ENCODE data around the gene NRP2. TPM values are rescaled to one million over a fixed set of nuclear protein-coding genes. Genes with fewer than 3 reads are reported as not detected.
A peak's percentile ranks its signal among the peaks of the same experiment; 100 is the strongest.

The NRP2 gene
- total and polyA plus RNA-seq, 2 of the 13 experiments (the other 11 are each of a cell fraction or from before 2014, with no cell fraction given) = 0.65 to 1.4 TPM

DNA sequence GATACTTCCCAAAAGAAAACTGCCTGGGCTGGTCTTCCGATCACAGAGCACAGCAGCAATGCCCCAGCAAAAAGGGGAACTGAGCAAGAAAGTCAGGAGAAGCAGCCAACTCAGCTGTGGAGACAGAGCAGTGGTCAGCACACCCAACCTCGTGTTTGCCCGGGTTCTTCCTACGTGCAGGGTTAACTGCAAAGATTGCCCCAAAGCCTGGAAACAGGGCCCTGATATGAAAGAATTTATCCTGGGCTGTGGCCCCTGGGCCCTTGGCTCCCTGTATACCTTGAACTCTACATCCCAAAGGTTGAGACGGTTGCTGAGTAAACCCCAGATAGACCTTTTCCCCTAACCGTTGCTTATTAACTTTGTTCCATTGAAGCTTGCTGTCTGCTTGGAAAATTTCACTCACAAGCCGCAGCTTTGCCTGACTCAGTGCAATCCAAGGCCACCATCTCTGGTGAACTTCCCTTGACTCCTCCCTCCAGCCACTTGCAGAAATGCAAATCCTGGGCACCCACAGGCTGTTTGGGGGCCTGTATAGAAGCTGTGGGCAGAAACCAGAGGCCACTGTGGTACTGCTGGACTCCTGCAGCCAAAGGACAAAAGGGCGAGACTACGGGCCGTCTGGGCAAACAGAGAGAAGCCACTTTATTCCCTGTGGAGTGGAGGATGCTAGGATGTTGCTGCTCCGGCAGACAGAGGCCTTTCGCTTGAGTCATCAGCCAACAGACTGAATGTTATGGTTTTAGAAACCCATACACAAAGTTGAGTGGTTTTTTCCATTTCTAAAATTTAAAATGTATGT, 18.2 kb downstream of the NRP2 start (continued):
- TF ChIP-seq, protein P1, sequence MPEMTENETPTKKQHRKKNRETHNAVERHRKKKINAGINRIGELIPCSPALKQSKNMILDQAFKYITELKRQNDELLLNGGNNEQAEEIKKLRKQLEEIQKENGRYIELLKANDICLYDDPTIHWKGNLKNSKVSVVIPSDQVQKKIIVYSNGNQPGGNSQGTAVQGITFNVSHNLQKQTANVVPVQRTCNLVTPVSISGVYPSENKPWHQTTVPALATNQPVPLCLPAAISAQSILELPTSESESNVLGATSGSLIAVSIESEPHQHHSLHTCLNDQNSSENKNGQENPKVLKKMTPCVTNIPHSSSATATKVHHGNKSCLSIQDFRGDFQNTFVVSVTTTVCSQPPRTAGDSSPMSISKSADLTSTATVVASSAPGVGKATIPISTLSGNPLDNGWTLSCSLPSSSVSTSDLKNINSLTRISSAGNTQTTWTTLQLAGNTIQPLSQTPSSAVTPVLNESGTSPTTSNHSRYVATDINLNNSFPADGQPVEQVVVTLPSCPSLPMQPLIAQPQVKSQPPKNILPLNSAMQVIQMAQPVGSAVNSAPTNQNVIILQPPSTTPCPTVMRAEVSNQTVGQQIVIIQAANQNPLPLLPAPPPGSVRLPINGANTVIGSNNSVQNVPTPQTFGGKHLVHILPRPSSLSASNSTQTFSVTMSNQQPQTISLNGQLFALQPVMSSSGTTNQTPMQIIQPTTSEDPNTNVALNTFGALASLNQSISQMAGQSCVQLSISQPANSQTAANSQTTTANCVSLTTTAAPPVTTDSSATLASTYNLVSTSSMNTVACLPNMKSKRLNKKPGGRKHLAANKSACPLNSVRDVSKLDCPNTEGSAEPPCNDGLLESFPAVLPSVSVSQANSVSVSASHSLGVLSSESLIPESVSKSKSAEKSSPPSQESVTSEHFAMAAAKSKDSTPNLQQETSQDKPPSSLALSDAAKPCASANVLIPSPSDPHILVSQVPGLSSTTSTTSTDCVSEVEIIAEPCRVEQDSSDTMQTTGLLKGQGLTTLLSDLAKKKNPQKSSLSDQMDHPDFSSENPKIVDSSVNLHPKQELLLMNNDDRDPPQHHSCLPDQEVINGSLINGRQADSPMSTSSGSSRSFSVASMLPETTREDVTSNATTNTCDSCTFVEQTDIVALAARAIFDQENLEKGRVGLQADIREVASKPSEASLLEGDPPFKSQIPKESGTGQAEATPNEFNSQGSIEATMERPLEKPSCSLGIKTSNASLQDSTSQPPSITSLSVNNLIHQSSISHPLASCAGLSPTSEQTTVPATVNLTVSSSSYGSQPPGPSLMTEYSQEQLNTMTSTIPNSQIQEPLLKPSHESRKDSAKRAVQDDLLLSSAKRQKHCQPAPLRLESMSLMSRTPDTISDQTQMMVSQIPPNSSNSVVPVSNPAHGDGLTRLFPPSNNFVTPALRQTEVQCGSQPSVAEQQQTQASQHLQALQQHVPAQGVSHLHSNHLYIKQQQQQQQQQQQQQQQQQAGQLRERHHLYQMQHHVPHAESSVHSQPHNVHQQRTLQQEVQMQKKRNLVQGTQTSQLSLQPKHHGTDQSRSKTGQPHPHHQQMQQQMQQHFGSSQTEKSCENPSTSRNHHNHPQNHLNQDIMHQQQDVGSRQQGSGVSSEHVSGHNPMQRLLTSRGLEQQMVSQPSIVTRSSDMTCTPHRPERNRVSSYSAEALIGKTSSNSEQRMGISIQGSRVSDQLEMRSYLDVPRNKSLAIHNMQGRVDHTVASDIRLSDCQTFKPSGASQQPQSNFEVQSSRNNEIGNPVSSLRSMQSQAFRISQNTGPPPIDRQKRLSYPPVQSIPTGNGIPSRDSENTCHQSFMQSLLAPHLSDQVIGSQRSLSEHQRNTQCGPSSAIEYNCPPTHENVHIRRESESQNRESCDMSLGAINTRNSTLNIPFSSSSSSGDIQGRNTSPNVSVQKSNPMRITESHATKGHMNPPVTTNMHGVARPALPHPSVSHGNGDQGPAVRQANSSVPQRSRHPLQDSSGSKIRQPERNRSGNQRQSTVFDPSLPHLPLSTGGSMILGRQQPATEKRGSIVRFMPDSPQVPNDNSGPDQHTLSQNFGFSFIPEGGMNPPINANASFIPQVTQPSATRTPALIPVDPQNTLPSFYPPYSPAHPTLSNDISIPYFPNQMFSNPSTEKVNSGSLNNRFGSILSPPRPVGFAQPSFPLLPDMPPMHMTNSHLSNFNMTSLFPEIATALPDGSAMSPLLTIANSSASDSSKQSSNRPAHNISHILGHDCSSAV (CRISPR knock-in tag; IDR thresholded peaks at IDR 0.05; ENCODE audit: borderline replicate concordance) = no peak
- TF ChIP-seq, protein P2, sequence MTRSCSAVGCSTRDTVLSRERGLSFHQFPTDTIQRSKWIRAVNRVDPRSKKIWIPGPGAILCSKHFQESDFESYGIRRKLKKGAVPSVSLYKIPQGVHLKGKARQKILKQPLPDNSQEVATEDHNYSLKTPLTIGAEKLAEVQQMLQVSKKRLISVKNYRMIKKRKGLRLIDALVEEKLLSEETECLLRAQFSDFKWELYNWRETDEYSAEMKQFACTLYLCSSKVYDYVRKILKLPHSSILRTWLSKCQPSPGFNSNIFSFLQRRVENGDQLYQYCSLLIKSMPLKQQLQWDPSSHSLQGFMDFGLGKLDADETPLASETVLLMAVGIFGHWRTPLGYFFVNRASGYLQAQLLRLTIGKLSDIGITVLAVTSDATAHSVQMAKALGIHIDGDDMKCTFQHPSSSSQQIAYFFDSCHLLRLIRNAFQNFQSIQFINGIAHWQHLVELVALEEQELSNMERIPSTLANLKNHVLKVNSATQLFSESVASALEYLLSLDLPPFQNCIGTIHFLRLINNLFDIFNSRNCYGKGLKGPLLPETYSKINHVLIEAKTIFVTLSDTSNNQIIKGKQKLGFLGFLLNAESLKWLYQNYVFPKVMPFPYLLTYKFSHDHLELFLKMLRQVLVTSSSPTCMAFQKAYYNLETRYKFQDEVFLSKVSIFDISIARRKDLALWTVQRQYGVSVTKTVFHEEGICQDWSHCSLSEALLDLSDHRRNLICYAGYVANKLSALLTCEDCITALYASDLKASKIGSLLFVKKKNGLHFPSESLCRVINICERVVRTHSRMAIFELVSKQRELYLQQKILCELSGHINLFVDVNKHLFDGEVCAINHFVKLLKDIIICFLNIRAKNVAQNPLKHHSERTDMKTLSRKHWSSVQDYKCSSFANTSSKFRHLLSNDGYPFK (CRISPR knock-in tag; IDR thresholded peaks at IDR 0.05; ENCODE audit: borderline replicate concordance) = peak; percentile 54; the same call in 1 of the 2 replicates
- TF ChIP-seq PAWR (CRISPR knock-in tag; IDR thresholded peaks at IDR 0.05; ENCODE audit: borderline replicate concordance) (no peak), HCFC1 (IDR thresholded peaks at IDR 0.05; ENCODE audit: low read depth, low read length) (no peak), TCF7 (IDR thresholded peaks at IDR 0.05; ENCODE audit: low read depth) (no peak), TSC22D2 (CRISPR knock-in tag; IDR thresholded peaks at IDR 0.05; ENCODE audit: borderline replicate concordance) (no peak), ATRX (CRISPR knock-in tag; IDR thresholded peaks at IDR 0.05; ENCODE audit: borderline replicate concordance) (no peak), ZNF274 (CRISPR knock-in tag; IDR thresholded peaks at IDR 0.05) (no peak), ZNF484 (CRISPR knock-in tag; IDR thresholded peaks at IDR 0.05; ENCODE audit: borderline replicate concordance, low read depth) (no peak), PLRG1 (conservative IDR thresholded peaks at IDR 0.05) (no peak), HDAC2 (CRISPR knock-in tag; IDR thresholded peaks at IDR 0.05) (peak; percentile 65), FOSL2 (CRISPR knock-in tag; IDR thresholded peaks at IDR 0.05) (peak; percentile 82), FOSL1 (CRISPR knock-in tag; IDR thresholded peaks at IDR 0.05; ENCODE audit: borderline replicate concordance) (peak; percentile 16; the same call in 1 of the 2 replicates)
- TF ChIP-seq, protein P3, sequence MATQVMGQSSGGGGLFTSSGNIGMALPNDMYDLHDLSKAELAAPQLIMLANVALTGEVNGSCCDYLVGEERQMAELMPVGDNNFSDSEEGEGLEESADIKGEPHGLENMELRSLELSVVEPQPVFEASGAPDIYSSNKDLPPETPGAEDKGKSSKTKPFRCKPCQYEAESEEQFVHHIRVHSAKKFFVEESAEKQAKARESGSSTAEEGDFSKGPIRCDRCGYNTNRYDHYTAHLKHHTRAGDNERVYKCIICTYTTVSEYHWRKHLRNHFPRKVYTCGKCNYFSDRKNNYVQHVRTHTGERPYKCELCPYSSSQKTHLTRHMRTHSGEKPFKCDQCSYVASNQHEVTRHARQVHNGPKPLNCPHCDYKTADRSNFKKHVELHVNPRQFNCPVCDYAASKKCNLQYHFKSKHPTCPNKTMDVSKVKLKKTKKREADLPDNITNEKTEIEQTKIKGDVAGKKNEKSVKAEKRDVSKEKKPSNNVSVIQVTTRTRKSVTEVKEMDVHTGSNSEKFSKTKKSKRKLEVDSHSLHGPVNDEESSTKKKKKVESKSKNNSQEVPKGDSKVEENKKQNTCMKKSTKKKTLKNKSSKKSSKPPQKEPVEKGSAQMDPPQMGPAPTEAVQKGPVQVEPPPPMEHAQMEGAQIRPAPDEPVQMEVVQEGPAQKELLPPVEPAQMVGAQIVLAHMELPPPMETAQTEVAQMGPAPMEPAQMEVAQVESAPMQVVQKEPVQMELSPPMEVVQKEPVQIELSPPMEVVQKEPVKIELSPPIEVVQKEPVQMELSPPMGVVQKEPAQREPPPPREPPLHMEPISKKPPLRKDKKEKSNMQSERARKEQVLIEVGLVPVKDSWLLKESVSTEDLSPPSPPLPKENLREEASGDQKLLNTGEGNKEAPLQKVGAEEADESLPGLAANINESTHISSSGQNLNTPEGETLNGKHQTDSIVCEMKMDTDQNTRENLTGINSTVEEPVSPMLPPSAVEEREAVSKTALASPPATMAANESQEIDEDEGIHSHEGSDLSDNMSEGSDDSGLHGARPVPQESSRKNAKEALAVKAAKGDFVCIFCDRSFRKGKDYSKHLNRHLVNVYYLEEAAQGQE (IDR thresholded peaks at IDR 0.05; ENCODE audit: borderline replicate concordance in 1 of 2, low read depth in 1 of 2, low read length in 2 of 2) = peak in 1 of 2 experiments; percentile 3; a peak in 1 of 4 replicates
